HEK293 (cell line): ENCODE data around the gene TRIM2.
A peak's percentile ranks its signal among the peaks of the same experiment; 100 is the strongest.

Source experiments
- CTCF ChIP-seq: fragments of 450-650 bp; formaldehyde crosslinking; IDR thresholded peaks from 2 replicates; pipeline ENCODE4 v1.5.1; 2016; ENCODE audit warnings: missing biosample characterization, missing genetic modification characterization
- GLIS1 ChIP-seq: fragments of 450-650 bp; formaldehyde crosslinking; IDR thresholded peaks from 2 replicates; pipeline ENCODE4 v1.5.1; 2016; ENCODE audit warnings: missing biosample characterization, missing genetic modification characterization
- PRDM6 ChIP-seq: fragments of 450-650 bp; formaldehyde crosslinking; IDR thresholded peaks from 2 replicates; pipeline ENCODE4 v1.5.1; 2017; ENCODE audit warnings: missing biosample characterization, missing genetic modification characterization
- ZNF174 ChIP-seq: fragments of 450-650 bp; formaldehyde crosslinking; IDR thresholded peaks from 2 replicates; pipeline ENCODE4 v1.5.0; 2017; ENCODE audit warnings: missing biosample characterization, mild to moderate bottlenecking, missing genetic modification characterization
- ZNF175 ChIP-seq: fragments of 450-650 bp; formaldehyde crosslinking; IDR thresholded peaks from 2 replicates; pipeline ENCODE4 v1.5.1; 2016; ENCODE audit warnings: missing biosample characterization, missing genetic modification characterization
- ZNF2 ChIP-seq: fragments of 450-650 bp; formaldehyde crosslinking; IDR thresholded peaks from 2 replicates; pipeline ENCODE4 v1.5.1; 2016; ENCODE audit warnings: missing biosample characterization, missing genetic modification characterization
- ZNF610 ChIP-seq: fragments of 450-650 bp; formaldehyde crosslinking; IDR thresholded peaks from 2 replicates; pipeline ENCODE4 v1.5.1; 2016; ENCODE audit warnings: missing biosample characterization, missing genetic modification characterization, borderline replicate concordance
- TF ChIP-seq, protein P1 (sequence below): fragments of 450-650 bp; formaldehyde crosslinking; IDR thresholded peaks from 2 replicates; pipeline ENCODE4 v1.5.1; 2016; ENCODE audit warnings: missing biosample characterization, missing genetic modification characterization
- TF ChIP-seq, protein P2 (sequence below): sonication (generic); formaldehyde crosslinking; IDR thresholded peaks from 2 replicates; pipeline ENCODE4 v1.8.1; 2022; ENCODE audit warnings: mild to moderate bottlenecking, moderate library complexity, missing genetic modification reagents
- TF ChIP-seq, protein P3 (sequence below): fragments of 450-650 bp; formaldehyde crosslinking; IDR thresholded peaks from 2 replicates; pipeline ENCODE4 v1.5.1; 2016; ENCODE audit warnings: missing biosample characterization, missing genetic modification characterization

DNA sequence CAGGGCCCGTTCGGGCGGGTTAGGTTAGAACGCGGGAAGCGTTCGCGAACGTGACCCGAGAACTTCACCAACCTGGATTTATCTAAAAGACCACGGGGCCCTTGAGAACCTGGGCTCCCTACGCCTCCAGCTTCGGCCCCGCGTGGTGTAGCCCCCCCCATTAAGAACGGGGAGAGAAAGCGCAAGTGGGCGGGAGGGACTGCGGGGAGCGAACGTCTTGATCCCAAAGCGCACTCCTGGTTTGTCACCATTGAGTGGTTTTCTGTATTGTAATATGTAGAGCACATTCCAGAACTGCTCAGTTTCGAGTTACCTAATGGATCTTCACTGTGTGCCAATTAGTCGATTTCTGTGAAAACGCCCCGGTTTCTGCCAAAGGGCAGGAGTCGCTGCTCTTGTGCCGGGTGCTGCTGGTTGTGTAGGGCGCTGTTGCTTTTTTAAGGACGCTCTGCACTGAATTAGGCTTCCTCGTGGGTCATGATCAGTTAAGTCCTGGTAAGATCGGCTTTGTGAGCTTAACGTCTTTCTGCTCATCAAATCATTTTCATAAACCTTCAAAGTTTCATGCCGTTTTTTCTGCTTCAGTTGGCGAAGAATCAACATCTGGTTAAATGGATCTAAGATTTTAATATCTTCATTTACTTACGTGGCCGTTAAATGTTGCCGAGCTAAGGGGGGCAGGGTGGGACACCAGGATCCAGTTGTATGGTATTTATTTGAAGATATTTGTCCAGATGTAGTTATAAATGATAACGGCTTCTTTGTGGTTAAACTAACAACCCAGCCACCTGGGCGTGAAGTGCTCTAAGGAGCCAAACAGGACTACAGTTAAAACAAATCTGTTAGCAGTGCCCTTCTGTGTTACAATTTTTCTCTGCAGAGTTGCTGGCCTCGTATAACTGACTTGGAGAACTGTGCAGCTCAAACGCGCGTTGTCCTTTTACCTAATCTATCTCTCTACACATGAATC lies 141.1 kb downstream of the TRIM2 start:
- TF ChIP-seq PRDM6 (tag by site-specific recombination) (no peak), CTCF (peak; percentile 18; the same call in 1 of the 2 replicates), GLIS1 (tag by site-specific recombination) (no peak), ZNF174 (tag by site-specific recombination) (no peak), ZNF2 (tag by site-specific recombination) (peak; percentile 34), ZNF610 (tag by site-specific recombination) (no peak), ZNF175 (tag by site-specific recombination) (no peak)
- TF ChIP-seq, protein P1, sequence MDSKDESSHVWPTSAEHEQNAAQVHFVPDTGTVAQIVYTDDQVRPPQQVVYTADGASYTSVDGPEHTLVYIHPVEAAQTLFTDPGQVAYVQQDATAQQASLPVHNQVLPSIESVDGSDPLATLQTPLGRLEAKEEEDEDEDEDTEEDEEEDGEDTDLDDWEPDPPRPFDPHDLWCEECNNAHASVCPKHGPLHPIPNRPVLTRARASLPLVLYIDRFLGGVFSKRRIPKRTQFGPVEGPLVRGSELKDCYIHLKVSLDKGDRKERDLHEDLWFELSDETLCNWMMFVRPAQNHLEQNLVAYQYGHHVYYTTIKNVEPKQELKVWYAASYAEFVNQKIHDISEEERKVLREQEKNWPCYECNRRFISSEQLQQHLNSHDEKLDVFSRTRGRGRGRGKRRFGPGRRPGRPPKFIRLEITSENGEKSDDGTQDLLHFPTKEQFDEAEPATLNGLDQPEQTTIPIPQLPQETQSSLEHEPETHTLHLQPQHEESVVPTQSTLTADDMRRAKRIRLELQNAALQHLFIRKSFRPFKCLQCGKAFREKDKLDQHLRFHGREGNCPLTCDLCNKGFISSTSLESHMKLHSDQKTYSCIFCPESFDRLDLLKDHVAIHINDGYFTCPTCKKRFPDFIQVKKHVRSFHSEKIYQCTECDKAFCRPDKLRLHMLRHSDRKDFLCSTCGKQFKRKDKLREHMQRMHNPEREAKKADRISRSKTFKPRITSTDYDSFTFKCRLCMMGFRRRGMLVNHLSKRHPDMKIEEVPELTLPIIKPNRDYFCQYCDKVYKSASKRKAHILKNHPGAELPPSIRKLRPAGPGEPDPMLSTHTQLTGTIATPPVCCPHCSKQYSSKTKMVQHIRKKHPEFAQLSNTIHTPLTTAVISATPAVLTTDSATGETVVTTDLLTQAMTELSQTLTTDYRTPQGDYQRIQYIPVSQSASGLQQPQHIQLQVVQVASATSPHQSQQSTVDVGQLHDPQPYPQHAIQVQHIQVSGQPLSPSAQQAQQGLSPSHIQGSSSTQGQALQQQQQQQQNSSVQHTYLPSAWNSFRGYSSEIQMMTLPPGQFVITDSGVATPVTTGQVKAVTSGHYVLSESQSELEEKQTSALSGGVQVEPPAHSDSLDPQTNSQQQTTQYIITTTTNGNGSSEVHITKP (tag by site-specific recombination), result peak; percentile 37; the same call in 1 of the 2 replicates
- TF ChIP-seq, protein P2, sequence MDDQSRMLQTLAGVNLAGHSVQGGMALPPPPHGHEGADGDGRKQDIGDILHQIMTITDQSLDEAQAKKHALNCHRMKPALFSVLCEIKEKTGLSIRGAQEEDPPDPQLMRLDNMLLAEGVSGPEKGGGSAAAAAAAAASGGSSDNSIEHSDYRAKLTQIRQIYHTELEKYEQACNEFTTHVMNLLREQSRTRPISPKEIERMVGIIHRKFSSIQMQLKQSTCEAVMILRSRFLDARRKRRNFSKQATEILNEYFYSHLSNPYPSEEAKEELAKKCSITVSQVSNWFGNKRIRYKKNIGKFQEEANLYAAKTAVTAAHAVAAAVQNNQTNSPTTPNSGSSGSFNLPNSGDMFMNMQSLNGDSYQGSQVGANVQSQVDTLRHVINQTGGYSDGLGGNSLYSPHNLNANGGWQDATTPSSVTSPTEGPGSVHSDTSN (CRISPR knock-in tag), result no peak
- TF ChIP-seq, protein P3, sequence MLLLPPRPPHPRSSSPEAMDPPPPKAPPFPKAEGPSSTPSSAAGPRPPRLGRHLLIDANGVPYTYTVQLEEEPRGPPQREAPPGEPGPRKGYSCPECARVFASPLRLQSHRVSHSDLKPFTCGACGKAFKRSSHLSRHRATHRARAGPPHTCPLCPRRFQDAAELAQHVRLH (tag by site-specific recombination), result no peak
